Measurements from ENCODE around the gene TNS3.

- TF ChIP-seq, protein P1, sequence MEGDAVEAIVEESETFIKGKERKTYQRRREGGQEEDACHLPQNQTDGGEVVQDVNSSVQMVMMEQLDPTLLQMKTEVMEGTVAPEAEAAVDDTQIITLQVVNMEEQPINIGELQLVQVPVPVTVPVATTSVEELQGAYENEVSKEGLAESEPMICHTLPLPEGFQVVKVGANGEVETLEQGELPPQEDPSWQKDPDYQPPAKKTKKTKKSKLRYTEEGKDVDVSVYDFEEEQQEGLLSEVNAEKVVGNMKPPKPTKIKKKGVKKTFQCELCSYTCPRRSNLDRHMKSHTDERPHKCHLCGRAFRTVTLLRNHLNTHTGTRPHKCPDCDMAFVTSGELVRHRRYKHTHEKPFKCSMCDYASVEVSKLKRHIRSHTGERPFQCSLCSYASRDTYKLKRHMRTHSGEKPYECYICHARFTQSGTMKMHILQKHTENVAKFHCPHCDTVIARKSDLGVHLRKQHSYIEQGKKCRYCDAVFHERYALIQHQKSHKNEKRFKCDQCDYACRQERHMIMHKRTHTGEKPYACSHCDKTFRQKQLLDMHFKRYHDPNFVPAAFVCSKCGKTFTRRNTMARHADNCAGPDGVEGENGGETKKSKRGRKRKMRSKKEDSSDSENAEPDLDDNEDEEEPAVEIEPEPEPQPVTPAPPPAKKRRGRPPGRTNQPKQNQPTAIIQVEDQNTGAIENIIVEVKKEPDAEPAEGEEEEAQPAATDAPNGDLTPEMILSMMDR (IDR thresholded peaks at IDR 0.05 in 8 of 11, conservative IDR thresholded peaks at IDR 0.05 in 3 of 11), result no peak
- TF ChIP-seq POLR2A (IDR thresholded peaks at IDR 0.05), result no peak
Observed at GRCh38 chr7:47411901-47412300, 170.0 kb downstream of the TNS3 start.

All from spleen (tissue), 7 donors.